GM12875 (cell line): ENCODE results near the gene STX19.

Experiments used
- H3K4me3 ChIP-seq: one replicate; pipeline ENCODE4 v1.5.1; 2011; ENCODE audit warnings: low read depth, low read length, control low read depth
- TF ChIP-seq, protein P1 (sequence below): IDR thresholded peaks from 2 replicates; pipeline ENCODE4 v1.5.1; 2011; ENCODE audit warnings: low read depth, mild to moderate bottlenecking, control low read depth, inconsistent platforms, low read length, moderate library complexity, borderline replicate concordance; ENCODE audit not compliant: insufficient read depth

STX19 gene, protein sequence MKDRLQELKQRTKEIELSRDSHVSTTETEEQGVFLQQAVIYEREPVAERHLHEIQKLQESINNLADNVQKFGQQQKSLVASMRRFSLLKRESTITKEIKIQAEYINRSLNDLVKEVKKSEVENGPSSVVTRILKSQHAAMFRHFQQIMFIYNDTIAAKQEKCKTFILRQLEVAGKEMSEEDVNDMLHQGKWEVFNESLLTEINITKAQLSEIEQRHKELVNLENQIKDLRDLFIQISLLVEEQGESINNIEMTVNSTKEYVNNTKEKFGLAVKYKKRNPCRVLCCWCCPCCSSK

DNA sequence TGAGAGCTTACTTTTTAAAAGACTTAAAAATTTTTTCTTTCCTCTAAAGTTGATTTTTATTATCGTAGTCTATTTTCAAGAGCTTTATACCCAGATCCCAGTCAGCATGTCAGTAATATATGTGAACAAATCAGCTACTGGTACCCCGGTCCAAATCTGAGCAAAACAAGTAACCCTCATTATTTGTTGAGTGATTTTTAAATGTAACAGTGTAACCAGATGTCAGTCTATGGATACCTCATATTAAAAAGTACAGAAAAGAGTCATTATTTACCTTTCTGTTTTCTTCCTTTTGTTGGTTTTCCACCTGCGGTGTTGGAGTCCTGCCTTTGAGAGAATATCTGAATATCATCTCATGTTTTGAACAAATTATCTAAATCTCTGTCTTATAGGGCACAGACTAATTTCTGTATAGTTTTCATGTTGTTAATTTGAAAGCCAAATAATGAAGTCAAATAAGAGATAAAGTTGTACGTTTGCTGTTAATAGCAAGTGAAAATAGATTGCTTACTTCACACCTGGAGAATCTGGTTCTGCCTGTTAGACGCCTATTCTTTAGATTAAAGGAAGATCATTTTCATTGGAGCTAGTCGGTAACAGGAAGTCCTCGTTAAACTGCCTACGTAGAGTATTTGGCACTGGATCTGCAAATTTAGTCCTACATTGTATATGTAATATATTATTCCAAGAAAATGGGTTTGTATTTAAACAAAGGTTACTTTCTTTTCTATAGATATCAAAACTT lies at the start of gene STX19:
Gene STX19 (minus strand): TSS at position 505 of the 745 bp plus-strand sequence. CDS start 13,328 bp downstream, outside the sequence.
- no peak within 1 kb of the TSS for H3K4me3 ChIP-seq
- TF ChIP-seq, protein P1, sequence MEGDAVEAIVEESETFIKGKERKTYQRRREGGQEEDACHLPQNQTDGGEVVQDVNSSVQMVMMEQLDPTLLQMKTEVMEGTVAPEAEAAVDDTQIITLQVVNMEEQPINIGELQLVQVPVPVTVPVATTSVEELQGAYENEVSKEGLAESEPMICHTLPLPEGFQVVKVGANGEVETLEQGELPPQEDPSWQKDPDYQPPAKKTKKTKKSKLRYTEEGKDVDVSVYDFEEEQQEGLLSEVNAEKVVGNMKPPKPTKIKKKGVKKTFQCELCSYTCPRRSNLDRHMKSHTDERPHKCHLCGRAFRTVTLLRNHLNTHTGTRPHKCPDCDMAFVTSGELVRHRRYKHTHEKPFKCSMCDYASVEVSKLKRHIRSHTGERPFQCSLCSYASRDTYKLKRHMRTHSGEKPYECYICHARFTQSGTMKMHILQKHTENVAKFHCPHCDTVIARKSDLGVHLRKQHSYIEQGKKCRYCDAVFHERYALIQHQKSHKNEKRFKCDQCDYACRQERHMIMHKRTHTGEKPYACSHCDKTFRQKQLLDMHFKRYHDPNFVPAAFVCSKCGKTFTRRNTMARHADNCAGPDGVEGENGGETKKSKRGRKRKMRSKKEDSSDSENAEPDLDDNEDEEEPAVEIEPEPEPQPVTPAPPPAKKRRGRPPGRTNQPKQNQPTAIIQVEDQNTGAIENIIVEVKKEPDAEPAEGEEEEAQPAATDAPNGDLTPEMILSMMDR: no peak

DNA sequence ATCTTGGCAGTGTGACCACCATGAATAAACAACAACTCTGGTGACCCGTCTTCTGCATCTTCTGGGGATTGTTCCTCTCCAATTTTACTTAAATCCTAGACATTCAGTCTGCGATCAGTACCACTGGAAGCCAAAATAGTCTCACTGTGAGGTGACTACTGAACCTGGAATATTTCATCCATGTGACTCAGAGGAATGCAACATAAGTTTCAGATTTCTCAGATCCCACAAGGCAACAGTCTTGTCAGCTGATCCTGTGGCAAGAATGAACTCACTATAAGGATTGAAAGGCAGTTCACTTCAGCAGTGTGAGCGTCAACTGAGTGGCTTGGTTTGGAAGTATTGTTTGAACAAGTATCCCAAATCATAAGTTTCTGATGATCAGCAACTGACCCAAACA lies 47.7 kb upstream of the STX19 start:
- TF ChIP-seq, protein P1: no peak
- H3K4me3 ChIP-seq: no peak overlapping the region

DNA sequence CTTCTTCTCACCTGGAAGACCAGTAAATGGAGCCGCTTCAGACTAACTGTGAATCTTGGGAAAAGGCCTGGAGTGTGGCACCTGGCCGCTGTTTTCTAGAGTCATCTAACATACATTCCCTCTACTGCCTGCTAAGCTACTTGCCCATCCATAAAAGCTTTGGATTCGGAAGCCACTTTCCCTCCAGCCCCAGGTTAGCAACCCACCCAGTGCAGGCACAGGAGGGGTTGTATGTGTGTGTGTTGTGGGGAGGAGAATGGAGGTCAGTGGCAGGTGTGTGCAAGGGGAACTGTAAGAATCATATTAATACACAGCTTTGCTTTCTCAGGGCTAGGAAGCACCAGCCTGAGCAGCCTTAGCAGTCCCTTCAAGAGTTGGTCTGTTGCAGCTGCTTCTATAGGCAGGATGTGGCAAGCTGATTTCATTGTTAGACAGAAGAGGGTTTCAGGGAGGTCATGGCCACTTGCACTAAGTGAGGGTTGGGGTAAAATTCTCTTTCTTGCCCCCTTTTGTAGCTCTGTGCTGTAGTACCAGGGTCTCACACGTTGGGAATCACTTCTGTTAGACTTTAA lies 43.4 kb upstream of the STX19 start:
- no peak overlapping the region for H3K4me3 ChIP-seq
- TF ChIP-seq, protein P1: no peak

DNA sequence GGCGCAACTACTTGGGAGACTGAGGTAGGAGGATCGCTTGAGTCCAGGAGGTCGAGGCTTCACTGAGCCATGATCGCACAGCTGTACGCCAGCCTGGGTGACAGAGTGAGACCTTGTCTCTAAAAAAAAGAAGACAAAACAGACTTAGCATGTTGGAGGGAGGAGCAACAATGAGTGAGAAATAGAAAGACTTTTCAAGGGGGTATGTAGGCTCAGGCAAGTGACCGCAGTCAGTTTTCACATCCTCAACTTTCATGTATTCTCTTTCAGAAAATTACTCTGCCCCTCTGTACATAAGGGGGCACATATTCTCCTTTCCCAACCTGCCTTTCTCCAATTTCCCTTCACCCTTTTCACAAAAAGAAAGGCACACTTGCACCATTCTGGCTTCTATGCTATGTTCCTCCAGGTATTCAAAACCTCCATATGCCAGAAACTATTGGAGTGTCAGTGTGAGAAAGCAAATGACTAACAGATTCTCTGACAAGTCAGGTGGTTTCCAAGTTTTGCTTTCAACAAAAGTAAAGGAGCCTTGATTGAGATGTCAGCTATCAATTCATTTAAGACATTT lies 42.0 kb upstream of the STX19 start:
- no peak overlapping the region for H3K4me3 ChIP-seq
- TF ChIP-seq, protein P1: no peak

DNA sequence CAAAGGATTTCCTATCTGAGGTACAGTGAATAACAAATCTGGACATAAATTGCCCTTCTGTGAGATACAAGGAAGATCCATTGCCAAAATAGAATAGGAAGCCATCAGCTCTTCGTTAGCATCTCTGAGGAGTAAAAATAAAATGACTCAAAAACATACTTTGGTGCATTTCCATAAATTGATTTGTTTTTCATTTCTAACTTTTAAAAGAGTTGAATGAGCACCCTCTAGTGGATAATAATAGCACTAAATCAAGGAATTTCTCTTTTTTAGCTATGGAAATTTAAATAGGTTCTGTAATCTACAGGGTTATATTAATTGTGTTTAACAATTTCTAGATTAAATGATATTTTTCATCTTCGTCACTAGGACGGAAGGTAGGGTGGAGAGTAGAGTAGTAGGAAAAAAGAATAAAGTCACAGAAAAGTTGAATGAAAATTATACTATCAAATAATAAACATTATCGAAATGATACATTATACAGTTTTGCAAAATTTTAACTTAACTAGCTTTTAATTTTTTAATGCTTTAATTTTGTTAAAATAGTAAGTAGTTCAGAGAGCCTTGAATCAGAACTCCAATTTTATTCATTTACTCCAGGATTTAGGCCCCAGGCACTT lies 40.9 kb upstream of the STX19 start:
- TF ChIP-seq, protein P1: no peak
- H3K4me3 ChIP-seq: no peak overlapping the region

DNA sequence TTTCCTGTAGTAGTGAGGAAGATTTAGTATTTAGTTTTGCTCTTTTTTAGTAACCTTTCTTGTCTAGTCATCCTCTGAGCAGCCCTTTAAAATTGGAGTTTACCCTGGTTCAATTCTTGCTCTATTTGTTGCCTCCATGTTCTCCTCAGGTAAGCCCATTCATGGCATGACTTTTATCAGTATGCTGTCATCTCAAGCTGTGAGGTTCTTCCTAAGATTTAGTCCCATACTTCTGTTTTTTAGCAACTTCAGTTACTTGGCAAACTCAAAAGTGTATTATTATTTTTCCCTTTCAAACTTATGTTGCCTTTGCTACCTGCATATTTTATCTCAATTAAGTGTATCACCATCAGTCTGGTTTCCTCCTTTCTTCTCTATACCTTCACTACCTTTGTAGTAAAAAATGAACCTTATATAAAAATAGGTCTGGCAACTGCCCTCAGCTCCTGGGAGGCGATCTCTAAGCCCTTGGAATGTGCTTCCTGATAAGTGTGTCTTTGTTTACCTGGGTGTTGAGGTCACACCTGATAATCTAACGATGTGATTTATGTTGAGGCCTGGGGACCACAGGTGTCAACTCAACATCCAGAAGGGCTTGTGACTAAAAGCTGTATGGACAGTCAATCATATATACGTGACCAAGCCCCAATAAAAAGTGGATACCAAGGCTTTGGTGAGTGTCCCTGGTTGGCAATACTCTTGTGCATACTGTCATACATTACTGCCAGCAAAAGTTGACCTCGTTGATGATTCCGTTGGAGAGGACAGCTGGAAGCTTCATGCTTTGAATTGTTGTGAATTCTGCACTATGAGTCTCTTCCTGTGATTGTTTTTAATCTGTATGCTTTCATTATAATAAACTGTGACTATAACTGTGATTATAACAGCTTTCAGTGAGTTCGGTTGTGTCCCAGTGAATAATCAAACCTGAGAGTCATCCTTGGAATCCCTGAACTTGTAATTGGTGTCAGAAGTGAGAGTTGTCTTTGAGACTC lies 38.4 kb upstream of the STX19 start:
- no peak overlapping the region for H3K4me3 ChIP-seq
- TF ChIP-seq, protein P1: no peak
